ENCODE results near the gene ROM1.

- TF ChIP-seq, protein P1, sequence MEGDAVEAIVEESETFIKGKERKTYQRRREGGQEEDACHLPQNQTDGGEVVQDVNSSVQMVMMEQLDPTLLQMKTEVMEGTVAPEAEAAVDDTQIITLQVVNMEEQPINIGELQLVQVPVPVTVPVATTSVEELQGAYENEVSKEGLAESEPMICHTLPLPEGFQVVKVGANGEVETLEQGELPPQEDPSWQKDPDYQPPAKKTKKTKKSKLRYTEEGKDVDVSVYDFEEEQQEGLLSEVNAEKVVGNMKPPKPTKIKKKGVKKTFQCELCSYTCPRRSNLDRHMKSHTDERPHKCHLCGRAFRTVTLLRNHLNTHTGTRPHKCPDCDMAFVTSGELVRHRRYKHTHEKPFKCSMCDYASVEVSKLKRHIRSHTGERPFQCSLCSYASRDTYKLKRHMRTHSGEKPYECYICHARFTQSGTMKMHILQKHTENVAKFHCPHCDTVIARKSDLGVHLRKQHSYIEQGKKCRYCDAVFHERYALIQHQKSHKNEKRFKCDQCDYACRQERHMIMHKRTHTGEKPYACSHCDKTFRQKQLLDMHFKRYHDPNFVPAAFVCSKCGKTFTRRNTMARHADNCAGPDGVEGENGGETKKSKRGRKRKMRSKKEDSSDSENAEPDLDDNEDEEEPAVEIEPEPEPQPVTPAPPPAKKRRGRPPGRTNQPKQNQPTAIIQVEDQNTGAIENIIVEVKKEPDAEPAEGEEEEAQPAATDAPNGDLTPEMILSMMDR (IDR thresholded peaks at IDR 0.05; ENCODE audit: insufficient read depth, low read length): no peak
- TF ChIP-seq REST (IDR thresholded peaks at IDR 0.05; ENCODE audit: insufficient replicate concordance, low read depth) (no peak), POLR2AphosphoS5 (IDR thresholded peaks at IDR 0.05; ENCODE audit: low read depth) (no peak)
Observed at GRCh38 chr11:62648967-62649364, 35.9 kb downstream of the ROM1 start.

All from HL-60 (cell line).